Type B pancreatic cell (in vitro differentiated cells): ENCODE data around the gene SDC1. TPM values are rescaled to one million over a fixed set of nuclear protein-coding genes. Genes with fewer than 3 reads are reported as not detected.

Experiments used
- DNase-seq: peaks from one replicate; pipeline ENCODE4 v3.0.0; 2021; ENCODE audit warnings: mixed read lengths; ENCODE audit not compliant: unreplicated experiment; ENCODE audit errors: extremely low spot score
- H3K27ac Mint-ChIP-seq: 2 replicates; pipeline ENCODE4 v1.8.0; 2021; ENCODE audit warnings: mild to moderate bottlenecking, mixed read lengths
- H3K27me3 Mint-ChIP-seq: 2 replicates; pipeline ENCODE4 v1.8.0; 2021; ENCODE audit warnings: mixed read lengths
- H3K36me3 Mint-ChIP-seq: 2 replicates; pipeline ENCODE4 v1.8.0; 2021; ENCODE audit warnings: mixed read lengths
- H3K4me1 Mint-ChIP-seq: one replicate; pipeline ENCODE4 v1.8.0; 2021; ENCODE audit warnings: mixed read lengths; ENCODE audit not compliant: unreplicated experiment
- H3K4me3 Mint-ChIP-seq: 2 replicates; pipeline ENCODE4 v1.8.0; 2021; ENCODE audit warnings: mild to moderate bottlenecking, mixed read lengths
- H3K9me3 Mint-ChIP-seq: 2 replicates; pipeline ENCODE4 v1.8.0; 2021; ENCODE audit warnings: mixed read lengths
- CTCF ChIP-seq: fragments of 200-600 bp; sonication (generic); conservative IDR thresholded peaks from 2 replicates; pipeline ENCODE4 v1.5.0; 2021; ENCODE audit warnings: antibody characterized with exemption, mild to moderate bottlenecking
- total RNA-seq: library from RNA; stranded (reverse); gene quantifications from 2 replicates; pipeline ENCODE4 v1.2.1, GENCODE V29; 2021; ENCODE audit warnings: low replicate concordance

SDC1 gene
- total RNA-seq, 1 donor from 2014 or later, result 164 TPM

GRCh38 chr2:20173496-20174402 lies 51.2 kb downstream of the SDC1 start:
- H3K27ac Mint-ChIP-seq, result no peak overlapping the region
- no peaks in the 10 kb centered on the region for H3K27me3 Mint-ChIP-seq
- H3K4me1 Mint-ChIP-seq, result peaks cover 20% of the 10 kb centered on the region
- no peak overlapping the region for H3K4me3 Mint-ChIP-seq
- TF ChIP-seq CTCF, result no peak
- DNase-seq, result no peak
- no peaks in the 10 kb centered on the region for H3K36me3 Mint-ChIP-seq
- no peaks in the 10 kb centered on the region for H3K9me3 Mint-ChIP-seq

- Mint-ChIP-seq H3K9me3 (no peaks in the 10 kb centered on the region), H3K4me1 (peaks cover 24% of the 10 kb centered on the region), H3K27ac (no peak overlapping the region), H3K4me3 (no peak overlapping the region), H3K27me3 (no peaks in the 10 kb centered on the region), H3K36me3 (no peaks in the 10 kb centered on the region)
- no peak for DNase-seq
- no peak for TF ChIP-seq CTCF
Measured at GRCh38 chr2:20173064-20173463, 51.9 kb downstream of the SDC1 start.

GRCh38 chr2:20172273-20173055 lies 52.5 kb downstream of the SDC1 start:
- no peaks in the 10 kb centered on the region for H3K9me3 Mint-ChIP-seq
- no peak overlapping the region for H3K4me3 Mint-ChIP-seq
- H3K27me3 Mint-ChIP-seq, result no peaks in the 10 kb centered on the region
- TF ChIP-seq CTCF, result no peak
- no peak for DNase-seq
- H3K4me1 Mint-ChIP-seq, result peaks cover 24% of the 10 kb centered on the region
- H3K27ac Mint-ChIP-seq, result no peak overlapping the region
- no peaks in the 10 kb centered on the region for H3K36me3 Mint-ChIP-seq

- no peaks in the 10 kb centered on the region for H3K27me3 Mint-ChIP-seq
- H3K4me3 Mint-ChIP-seq, result no peak overlapping the region
- H3K9me3 Mint-ChIP-seq, result no peaks in the 10 kb centered on the region
- H3K4me1 Mint-ChIP-seq, result peaks cover 24% of the 10 kb centered on the region
- no peak for DNase-seq
- no peak for TF ChIP-seq CTCF
- no peaks in the 10 kb centered on the region for H3K36me3 Mint-ChIP-seq
- no peak overlapping the region for H3K27ac Mint-ChIP-seq
Measured at GRCh38 chr2:20171445-20171977, 53.4 kb downstream of the SDC1 start.

GRCh38 chr2:20170704-20171250 lies 54.2 kb downstream of the SDC1 start:
- H3K9me3 Mint-ChIP-seq, result no peaks in the 10 kb centered on the region
- TF ChIP-seq CTCF, result no peak

More at GRCh38 chr2:20170704-20171250, 54.2 kb downstream of the SDC1 start:
- no peaks in the 10 kb centered on the region for H3K27me3 Mint-ChIP-seq
- DNase-seq, result no peak
- no peak overlapping the region for H3K4me3 Mint-ChIP-seq
- peaks cover 24% of the 10 kb centered on the region for H3K4me1 Mint-ChIP-seq
- H3K36me3 Mint-ChIP-seq, result no peaks in the 10 kb centered on the region
- no peak overlapping the region for H3K27ac Mint-ChIP-seq
